Adipose tissue (tissue), 3 donors: Measurements from ENCODE around the gene LCN15. TPM values are rescaled to one million over a fixed set of nuclear protein-coding genes. Genes with fewer than 3 reads are reported as not detected.
"Not testable (repeated sequence)": the region's sequence is repeated elsewhere in the genome, so short reads cannot be mapped to it uniquely, and the experiment has no call there.

ENCODE experiments used
- H3K27ac ChIP-seq: one replicate; pipeline ENCODE4 v1.5.1; 2013; ENCODE audit warnings: low read depth, low read length
- WGBS, 3 donors: extraction: QIAGEN DNeasy Blood & Tissue Kit; methylation state at CpG; one replicate each; pipeline ENCODE4 v1.1.7; 2013; 5-methylcytosine and 5-hydroxymethylcytosine counted together
- polyA plus RNA-seq, 3 donors: library from polyadenylated mRNA; stranded (reverse); fragments of 200-250 nt; gene quantifications; one replicate each; pipeline ENCODE4 v1.2.3, GENCODE V29; 2013
- donor health status: healthy with polysubstance abuse.
- donor health status: Bipolar disorder and iron deficiency.
- donor health status: healthy.

LCN15 gene
- polyA plus RNA-seq, 3 donors, result not detected

- 40 to 45% (median 44%) methylated on average over 5 of the region's 5 CpGs for WGBS, 3 donors
These were observed 32.0 kb upstream of the LCN15 start, which contains the start of gene CCDC183 for GRCh38 chr9:136796238-136796774. Gene CCDC183 (plus strand): TSS chr9:136796338. CDS start chr9:136796398, 60 bp downstream.

GRCh38 chr9:136795000-136795348 is 30.7 kb upstream of the LCN15 start:
- 42 to 65% (median 43%) methylated on average over 6 of the region's 6 CpGs for WGBS, 3 donors
- H3K27ac ChIP-seq, result no peak overlapping the region

More at GRCh38 chr9:136796238-136796774, 32.0 kb upstream of the LCN15 start, which contains the start of gene CCDC183:
- no peak within 1 kb of the TSS for H3K27ac ChIP-seq

GRCh38 chr9:136794281-136794999 is 30.1 kb upstream of the LCN15 start:
- 83 to 89% (median 86%) methylated on average over 14 of the region's 14 CpGs for whole genome bisulfite sequencing, 3 donors

GRCh38 chr9:136793086-136793946 is 29.0 kb upstream of the LCN15 start:
- H3K27ac ChIP-seq, result no peak overlapping the region
- WGBS, 3 donors, result 77 to 83% (median 80%) methylated on average over 16 to 17 of the region's 17 CpGs

More at GRCh38 chr9:136794281-136794999, 30.1 kb upstream of the LCN15 start:
- no peak overlapping the region for H3K27ac ChIP-seq

- H3K27ac ChIP-seq, result no peak overlapping the region
- 68 to 75% (median 69%) methylated on average over 15 of the region's 15 CpGs for WGBS, 3 donors
These were observed 28.2 kb upstream of the LCN15 start for GRCh38 chr9:136792321-136793085.

GRCh38 chr9:136791516-136792276 is 27.4 kb upstream of the LCN15 start:
- H3K27ac ChIP-seq, result peak overlapping the region; percentile 32
- 2 to 4% (median 2%) methylated on average over 28 to 29 of the region's 29 CpGs for WGBS, 3 donors

- H3K27ac ChIP-seq, result peak within 1 kb of the TSS; percentile 32
- 1% methylated on average over 47 to 70 of the region's 70 CpGs for WGBS, 3 donors
These were observed 26.6 kb upstream of the LCN15 start, which contains the start of gene TMEM141 for GRCh38 chr9:136790640-136791515. Gene TMEM141 (plus strand): TSS chr9:136791344. CDS start chr9:136791371, 27 bp downstream.

- 43 to 75% (median 71%) methylated on average over 3 of the region's 3 CpGs for WGBS, 3 donors
- no peak overlapping the region for H3K27ac ChIP-seq
These were observed 25.2 kb upstream of the LCN15 start for GRCh38 chr9:136789523-136789937.

- 46 to 77% (median 73%) methylated on average over 27 of the region's 27 CpGs for WGBS, 3 donors
- not testable (repeated sequence) for H3K27ac ChIP-seq
These were observed 24.6 kb upstream of the LCN15 start for GRCh38 chr9:136788644-136789522.

GRCh38 chr9:136787690-136788400 is 23.5 kb upstream of the LCN15 start:
- WGBS, 3 donors, result 19 to 20% (median 20%) methylated on average over 21 of the region's 21 CpGs
- no peak overlapping the region for H3K27ac ChIP-seq

GRCh38 chr9:136786983-136787382 is 22.7 kb upstream of the LCN15 start:
- WGBS, 3 donors, result 47 to 56% (median 52%) methylated on average over 4 of the region's 4 CpGs
- not testable (repeated sequence) for H3K27ac ChIP-seq

GRCh38 chr9:136786451-136786850 is 22.1 kb upstream of the LCN15 start:
- no peak overlapping the region for H3K27ac ChIP-seq
- WGBS, 3 donors, result 59 to 80% (median 71%) methylated on average over 10 of the region's 10 CpGs

GRCh38 chr9:136785565-136786355 is 21.4 kb upstream of the LCN15 start:
- not testable (repeated sequence) for H3K27ac ChIP-seq
- 59 to 91% (median 86%) methylated on average over 22 to 23 of the region's 23 CpGs for WGBS, 3 donors

GRCh38 chr9:136784997-136785361 is 20.7 kb upstream of the LCN15 start:
- H3K27ac ChIP-seq, result no peak overlapping the region
- 55 to 91% (median 87%) methylated on average over 6 of the region's 6 CpGs for WGBS, 3 donors
